HepG2 (cell line): ENCODE measurements around the gene IBA57. TPM values are rescaled to one million over a fixed set of nuclear protein-coding genes. Genes with fewer than 3 reads are reported as not detected.

Source experiments
- ATAC-seq: fragments of 200-7000 bp; cut with Tn5 transposase; 3 replicates; pipeline ENCODE4 v1.9.1; 2020; ENCODE audit warnings: mild to moderate bottlenecking, moderate library complexity
- BruUV-seq: library from RNA; stranded (reverse); fragments of 400-500 nt; replicated peaks from 2 replicates; lab custom pipeline; 2021; lab: Mats Ljungman, UMichigan
- CTCF ChIA-PET: fragments of 300-600 bp; formaldehyde crosslinking; extraction: SDS; loops from one replicate; lab custom pipeline; 2021; ENCODE audit warnings: low total read pairs, inconsistent platforms, low intra/inter-chr PET ratio; lab: Yijun Ruan, JAX
- POLR2A ChIA-PET: fragments of 350-600 bp; sonication (Branson Sonifier 250); formaldehyde crosslinking; loops from one replicate; lab custom pipeline; 2020; ENCODE audit warnings: antibody characterized with exemption, inconsistent platforms; lab: Yijun Ruan, JAX
- DNase-seq: peaks from one replicate; pipeline ENCODE4 v3.0.0-alpha.2; 2015; ENCODE audit warnings: low spot score
- FAIRE-seq: peaks from 3 replicates; lab custom pipeline; 2011; peaks lifted over from hg19 to GRCh38; lab: Jason Lieb, UNC
- H2AFZ ChIP-seq: one replicate; pipeline ENCODE4 v1.6.1; 2011; ENCODE audit warnings: low read length, inconsistent platforms
- H3K27ac ChIP-seq: fragments of 300-600 bp; 3 replicates; pipeline ENCODE4 v1.8.0; 2011; ENCODE audit warnings: mixed run types, mild to moderate bottlenecking, mixed read lengths, low read length, inconsistent platforms; ENCODE audit not compliant: insufficient read depth; ENCODE audit errors: extremely low read length
- H3K27me3 ChIP-seq, 2 experiments: fragments of 200-600 bp in 1 of 2; 2 replicates in 1 of 2; 3 replicates in 1 of 2; pipeline versions ENCODE4 v1.6.0 to v1.8.0; 2011; ENCODE audit warnings: low read length in 2 of 2, mild to moderate bottlenecking in 2 of 2, moderate library complexity in 2 of 2, inconsistent platforms in 1 of 2; ENCODE audit not compliant: insufficient read depth in 2 of 2, control insufficient read depth in 1 of 2
- H3K36me3 ChIP-seq, 2 experiments: fragments of 200-600 bp in 1 of 2; replicated peaks in 1 of 2; 2 replicates in 1 of 2; 3 replicates in 1 of 2; pipeline versions ENCODE4 v1.5.1 to v1.8.0; 2011; ENCODE audit warnings: low read length in 2 of 2, inconsistent platforms in 1 of 2; ENCODE audit not compliant: insufficient read depth in 2 of 2, control insufficient read depth in 1 of 2
- H3K4me1 ChIP-seq: 2 replicates; pipeline ENCODE4 v1.5.1; 2012; ENCODE audit warnings: low read length, inconsistent platforms; ENCODE audit not compliant: insufficient read depth
- H3K4me2 ChIP-seq: 2 replicates; pipeline ENCODE4 v1.6.0; 2011; ENCODE audit warnings: low read depth, low read length, inconsistent platforms
- H3K4me3 ChIP-seq, 3 experiments: fragments of 200-600 bp in 1 of 3; sonication (generic), shearing (Covaris generic) in 1 of 3; replicated peaks in 1 of 3; 2 replicates each; pipeline ENCODE4 v1.5.1; 2011 to 2016; ENCODE audit warnings: low read length in 3 of 3, inconsistent platforms in 2 of 3, low read depth in 2 of 3, mild to moderate bottlenecking in 2 of 3, control low read depth in 1 of 3, mixed read lengths in 1 of 3; ENCODE audit not compliant: insufficient read depth in 1 of 3
- H3K79me2 ChIP-seq: one replicate; pipeline ENCODE4 v1.6.1; 2011; ENCODE audit warnings: low read length, inconsistent platforms; ENCODE audit not compliant: insufficient read depth
- H3K9ac ChIP-seq: 2 replicates; pipeline ENCODE4 v1.6.0; 2011; ENCODE audit warnings: mild to moderate bottlenecking, low read depth, low read length, inconsistent platforms; ENCODE audit not compliant: insufficient read depth
- H3K9me3 ChIP-seq: 2 replicates; pipeline ENCODE4 v1.5.1; 2012; ENCODE audit warnings: mild to moderate bottlenecking, low read length
- H4K20me1 ChIP-seq: 2 replicates; pipeline ENCODE4 v1.6.0; 2011; ENCODE audit warnings: inconsistent platforms, mild to moderate bottlenecking, low read length, moderate library complexity; ENCODE audit not compliant: insufficient read depth
- ARNT2 ChIP-seq: sonication (generic); formaldehyde crosslinking; IDR thresholded peaks from 2 replicates; pipeline ENCODE4 v1.8.0; 2022; ENCODE audit warnings: mild to moderate bottlenecking, low read depth, missing genetic modification reagents, moderate library complexity
- CEBPG ChIP-seq: IDR thresholded peaks from 2 replicates; pipeline ENCODE4 v1.6.1; 2016
- CEBPZ ChIP-seq: IDR thresholded peaks from 2 replicates; pipeline ENCODE4 v1.6.1; 2012; ENCODE audit warnings: low read length, improper control_type of control experiment
- DNMT1 ChIP-seq: sonication (generic); formaldehyde crosslinking; IDR thresholded peaks from 2 replicates; pipeline ENCODE4 v1.5.1; 2020; ENCODE audit warnings: mild to moderate bottlenecking, missing genetic modification reagents
- MBD4 ChIP-seq: IDR thresholded peaks from 2 replicates; pipeline ENCODE4 v1.6.1; 2012; ENCODE audit warnings: low read length, inconsistent platforms, borderline replicate concordance
- PRPF4 ChIP-seq: fragments of 200-400 bp; formaldehyde crosslinking; IDR thresholded peaks from 2 replicates; pipeline ENCODE4 v1.6.1; 2016; ENCODE audit warnings: low read length, low read depth; ENCODE audit not compliant: poor library complexity, severe bottlenecking
- SMARCE1 ChIP-seq: fragments of 450-650 bp; IDR thresholded peaks from 2 replicates; pipeline ENCODE4 v1.6.1; 2017; ENCODE audit warnings: borderline replicate concordance
- TIGD3 ChIP-seq: sonication (generic); formaldehyde crosslinking; IDR thresholded peaks from 2 replicates; pipeline ENCODE4 v1.5.1; 2020; ENCODE audit warnings: mild to moderate bottlenecking, missing genetic modification reagents, borderline replicate concordance
- ZFP37 ChIP-seq: sonication (generic); formaldehyde crosslinking; IDR thresholded peaks from 2 replicates; pipeline ENCODE4 v1.4.0; 2020; ENCODE audit warnings: missing genetic modification reagents, borderline replicate concordance
- ZNF431 ChIP-seq: sonication (generic); formaldehyde crosslinking; IDR thresholded peaks from 2 replicates; pipeline ENCODE4 v1.9.0; 2022; ENCODE audit warnings: missing genetic modification reagents, low read depth, mild to moderate bottlenecking, borderline replicate concordance
- ZNF775 ChIP-seq: sonication (generic); formaldehyde crosslinking; IDR thresholded peaks from 2 replicates; pipeline ENCODE4 v1.4.0; 2020; ENCODE audit warnings: missing genetic modification reagents, mild to moderate bottlenecking, moderate library complexity, borderline replicate concordance
- ZNF879 ChIP-seq: sonication (generic); formaldehyde crosslinking; IDR thresholded peaks from 2 replicates; pipeline ENCODE4 v1.8.1; 2023; ENCODE audit warnings: missing genetic modification reagents
- WGBS: methylation state at CpG from one replicate; pipeline ENCODE4 v1.1.6; 2017; ENCODE audit warnings: low lambda C conversion rate; 5-methylcytosine and 5-hydroxymethylcytosine counted together
- in situ Hi-C: cut with HindIII; loops from 2 replicates; pipeline ENCODE4 v1.10.0; 2017; ENCODE audit warnings: low pct_unique_long_range_greater_than_20kb; ENCODE audit not compliant: extremely low pct_ligation_motif_present
- intact Hi-C: fragments of 100-400 bp; cut with micrococcal nuclease; formaldehyde crosslinking; loops from one replicate; pipeline ENCODE4 v1.10.0; 2022; ENCODE audit not compliant: unreplicated experiment
- polyA plus RNA-seq, 8 experiments: library from polyadenylated mRNA; depleted of rRNA in 3 of 8; stranded (reverse) in 7 of 8; unstranded in 1 of 8; fragments of >200 nt; fragmentation: Illumina TruSeq in 4 of 8; extraction: Trizol in 4 of 8; gene quantifications; 2 replicates each; pipeline versions ENCODE4 v1.2.1 to v1.2.3, GENCODE V29; 2011 to 2016; ENCODE audit warnings: low read depth in 4 of 8, missing spikeins in 1 of 8, mixed read lengths in 1 of 8; ENCODE audit not compliant: insufficient read depth in 1 of 8
- total RNA-seq, 5 experiments: library from RNA; depleted of rRNA; stranded (reverse); fragments of >200 nt; fragmentation: Illumina TruSeq; extraction: Trizol; gene quantifications; 2 replicates each; pipeline ENCODE4 v1.2.3, GENCODE V29; 2016; ENCODE audit warnings: low read depth in 1 of 5
- TF ChIP-seq, protein P1 (sequence below): sonication (generic); formaldehyde crosslinking; IDR thresholded peaks from 2 replicates; pipeline ENCODE4 v1.4.0; 2020; ENCODE audit warnings: mild to moderate bottlenecking, missing genetic modification reagents

The IBA57 gene
- total and polyA plus RNA-seq, 2 of the 13 experiments (the other 11 are each of a cell fraction or from before 2014, with no cell fraction given): 2.3 to 10.2 TPM

DNA sequence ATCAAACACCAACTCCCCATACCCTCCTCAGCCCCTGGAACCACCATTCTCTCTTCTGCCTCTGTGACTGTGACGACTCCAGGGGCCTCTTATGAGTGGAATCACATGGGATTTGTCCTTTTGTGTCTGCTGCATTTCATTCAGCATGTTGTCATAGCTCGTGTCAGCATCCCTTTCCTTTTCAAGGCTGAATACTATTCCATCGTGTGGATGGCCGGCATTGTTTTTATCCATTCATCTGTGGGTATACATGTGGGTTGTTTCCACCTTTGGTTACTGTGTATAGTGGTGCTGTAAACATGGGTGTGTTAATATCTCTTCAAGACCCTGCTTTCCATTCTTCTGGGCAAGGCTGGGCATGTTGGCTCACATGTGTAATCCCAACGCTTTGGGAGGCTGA lies 25.2 kb downstream of the IBA57 start:
- no peaks in the 10 kb centered on the region for H3K36me3 ChIP-seq
- H3K9me3 ChIP-seq: no peaks in the 10 kb centered on the region
- TF ChIP-seq ZFP37 (CRISPR knock-in tag) (no peak), ZNF879 (CRISPR knock-in tag) (no peak), ZNF431 (CRISPR knock-in tag) (no peak), TIGD3 (no peak), ARNT2 (CRISPR knock-in tag) (no peak), ZNF775 (no peak), MBD4 (no peak), PRPF4 (no peak), DNMT1 (CRISPR knock-in tag) (no peak), CEBPG (CRISPR knock-in tag) (no peak), CEBPZ (no peak), SMARCE1 (no peak)
- TF ChIP-seq, protein P1, sequence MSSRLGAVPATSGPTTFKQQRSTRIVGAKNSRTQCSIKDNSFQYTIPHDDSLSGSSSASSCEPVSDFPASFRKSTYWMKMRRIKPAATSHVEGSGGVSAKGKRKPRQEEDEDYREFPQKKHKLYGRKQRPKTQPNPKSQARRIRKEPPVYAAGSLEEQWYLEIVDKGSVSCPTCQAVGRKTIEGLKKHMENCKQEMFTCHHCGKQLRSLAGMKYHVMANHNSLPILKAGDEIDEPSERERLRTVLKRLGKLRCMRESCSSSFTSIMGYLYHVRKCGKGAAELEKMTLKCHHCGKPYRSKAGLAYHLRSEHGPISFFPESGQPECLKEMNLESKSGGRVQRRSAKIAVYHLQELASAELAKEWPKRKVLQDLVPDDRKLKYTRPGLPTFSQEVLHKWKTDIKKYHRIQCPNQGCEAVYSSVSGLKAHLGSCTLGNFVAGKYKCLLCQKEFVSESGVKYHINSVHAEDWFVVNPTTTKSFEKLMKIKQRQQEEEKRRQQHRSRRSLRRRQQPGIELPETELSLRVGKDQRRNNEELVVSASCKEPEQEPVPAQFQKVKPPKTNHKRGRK (CRISPR knock-in tag): no peak
- DNase-seq (no peak), ATAC-seq (no peak), FAIRE-seq (no peak)
- H3K4me1 ChIP-seq: no peaks in the 10 kb centered on the region
- 40% methylated on average over 5 of the region's 5 CpGs for WGBS
- intact Hi-C loops: loop anchor here (1.0 kb wide), 1 partner anchor 59 kb away; no protein-coding TSS in a partner anchor
- H3K27me3 ChIP-seq: no peaks in the 10 kb centered on the region; a peak in 1 of 5 replicates
- ChIA-PET POLR2A (no interaction called here), CTCF (interaction anchor here (2.4 kb wide), 1 partner anchor 60 kb away, joined by 12 read pairs; no protein-coding TSS in a partner anchor)
- H3K27ac ChIP-seq: no peak overlapping the region
- no peak overlapping the region for H3K9ac ChIP-seq
- no peak overlapping the region for H3K4me3 ChIP-seq
- H3K4me2 ChIP-seq: no peak overlapping the region
- in situ Hi-C loops: loop anchor here (10.0 kb wide), 1 partner anchor 196 kb away; no protein-coding TSS in a partner anchor
- no TSS peak for BruUV-seq
- no peak overlapping the region for H2AFZ ChIP-seq
- no peaks in the 10 kb centered on the region for H4K20me1 ChIP-seq
- H3K79me2 ChIP-seq: no peaks in the 10 kb centered on the region
